Cardiac fibroblast (primary cell): Measurements from ENCODE around the gene PAH.

Experiments
- DNase-seq, 2 donors: peaks; one replicate each; pipeline versions ENCODE4 v3.0.0 to v3.0.0-alpha.2; 2010; ENCODE audit warnings: low read depth in 2 of 2
- H3K4me3 ChIP-seq, 2 donors: replicated peaks in 1 of 2; 1 replicate in 1 of 2; 2 replicates in 1 of 2; pipeline ENCODE4 v1.5.1; 2011; ENCODE audit warnings: low read depth in 2 of 2, low read length in 2 of 2, mild to moderate bottlenecking in 2 of 2, moderate library complexity in 1 of 2
- CTCF ChIP-seq: IDR thresholded peaks from one replicate; pipeline ENCODE4 v1.5.1; 2011; ENCODE audit warnings: low read depth, mild to moderate bottlenecking, low read length, inconsistent platforms

The PAH gene

GRCh38 chr12:102816816-102817434 is 100.1 kb downstream of the PAH start:
- DNase-seq = peak; percentile 42 to 46
- TF ChIP-seq CTCF = peak; percentile 68

DNA sequence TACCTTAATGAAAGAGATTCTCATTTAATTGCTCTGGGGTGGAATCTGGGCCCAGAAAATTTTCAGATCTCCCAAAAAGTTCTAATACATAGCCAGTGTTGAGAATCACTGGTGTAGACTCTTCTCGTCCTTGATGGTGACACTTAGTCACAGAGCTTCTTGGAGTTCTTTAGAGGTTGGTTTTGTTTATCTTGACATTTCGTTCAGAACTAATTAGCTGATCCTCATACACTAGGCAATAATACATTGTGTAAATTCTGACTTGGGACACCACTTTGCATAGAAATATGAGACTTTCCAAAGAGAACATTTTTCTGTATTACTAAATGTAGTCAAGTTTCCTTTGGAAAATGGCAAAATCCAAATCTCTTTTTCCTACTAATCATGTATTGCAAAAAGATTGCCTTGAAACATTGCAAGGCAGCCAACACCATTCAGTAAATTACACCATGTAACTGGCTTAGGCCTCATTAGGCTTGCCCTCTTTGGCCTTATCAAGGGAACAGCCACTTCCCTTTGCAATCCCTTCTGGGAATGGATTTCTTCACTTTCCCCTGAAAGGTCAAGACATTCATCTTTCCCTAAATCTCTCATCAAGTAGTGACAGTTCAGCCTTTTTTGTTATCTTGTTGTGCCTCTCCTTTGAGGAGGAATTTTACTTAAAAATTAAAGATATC is 102.2 kb downstream of the PAH start:
- H3K4me3 ChIP-seq = no peak overlapping the region
- DNase-seq = no peak
- TF ChIP-seq CTCF = no peak

More at GRCh38 chr12:102816816-102817434, 100.1 kb downstream of the PAH start:
- H3K4me3 ChIP-seq = no peak overlapping the region

DNA sequence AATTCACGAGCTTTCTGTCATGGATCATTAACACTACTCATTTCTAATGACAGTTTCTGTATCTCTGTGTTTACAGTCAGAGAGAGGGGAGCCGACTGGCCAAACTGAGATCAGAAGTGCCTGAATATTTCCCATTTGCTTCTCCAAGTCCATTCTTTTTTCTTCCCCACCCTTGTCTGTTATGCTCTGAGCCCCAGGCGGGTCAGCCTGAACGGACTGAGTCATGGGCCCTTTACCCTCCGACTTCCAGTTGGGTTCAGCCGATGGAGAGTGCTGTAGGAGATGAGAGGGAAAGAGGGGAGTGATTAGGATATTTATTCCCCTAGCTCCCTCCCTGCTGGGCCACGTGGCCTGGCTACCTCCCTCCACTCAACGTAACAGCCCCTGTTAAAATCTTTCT is 104.7 kb downstream of the PAH start:
- no peak for TF ChIP-seq CTCF
- no peak overlapping the region for H3K4me3 ChIP-seq
- no peak for DNase-seq

- DNase-seq = peak; percentile 4 to 7
- no peak overlapping the region for H3K4me3 ChIP-seq
- TF ChIP-seq CTCF = peak; percentile 13
Measured at GRCh38 chr12:102811110-102811737, 105.8 kb downstream of the PAH start.

GRCh38 chr12:102808412-102808811 is 108.6 kb downstream of the PAH start:
- DNase-seq = no peak
- H3K4me3 ChIP-seq = no peak overlapping the region
- TF ChIP-seq CTCF = no peak

DNA sequence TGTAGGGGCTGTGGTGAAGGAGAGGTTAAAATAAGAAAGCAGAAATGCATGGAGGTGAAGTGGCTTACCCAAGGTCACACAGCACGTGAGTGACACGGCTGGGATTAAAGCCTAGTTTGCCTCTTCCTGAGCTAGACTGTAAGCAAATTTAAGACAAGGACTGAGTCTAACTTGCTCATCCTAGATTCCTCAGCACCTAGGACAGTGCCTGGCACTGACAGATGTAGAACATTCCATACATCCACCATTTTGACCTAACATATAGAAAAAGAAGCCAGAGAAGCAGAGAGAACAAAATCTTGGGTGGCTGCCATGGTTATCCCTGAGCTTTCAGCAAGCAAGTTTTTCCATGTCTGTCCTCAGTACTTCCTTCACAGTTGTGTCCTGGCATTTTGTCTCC is 110.5 kb downstream of the PAH start:
- no peak for TF ChIP-seq CTCF
- no peak for DNase-seq
- no peak overlapping the region for H3K4me3 ChIP-seq
